Suprapubic skin (tissue), 4 donors: ENCODE measurements around the gene PRTG.

ENCODE experiments used
- EP300 ChIP-seq: sonication (generic); formaldehyde crosslinking; IDR thresholded peaks from one replicate; pipeline ENCODE4 v1.6.1; 2017; ENCODE audit warnings: antibody characterized with exemption
- POLR2AphosphoS5 ChIP-seq, 3 donors: sonication (generic); formaldehyde crosslinking; IDR thresholded peaks; one replicate each; pipeline ENCODE4 v1.6.1; 2017; ENCODE audit warnings: antibody characterized with exemption in 3 of 3
- TF ChIP-seq, protein P1 (sequence below), 2 donors: fragments of 200-600 bp in 1 of 2; fragments of 450-650 bp in 1 of 2; sonication (generic) in 1 of 2; IDR thresholded peaks; one replicate each; pipeline ENCODE4 v1.5.1; 2016 to 2019; ENCODE audit warnings: antibody characterized with exemption in 2 of 2, mild to moderate bottlenecking in 1 of 2, moderate library complexity in 1 of 2

DNA sequence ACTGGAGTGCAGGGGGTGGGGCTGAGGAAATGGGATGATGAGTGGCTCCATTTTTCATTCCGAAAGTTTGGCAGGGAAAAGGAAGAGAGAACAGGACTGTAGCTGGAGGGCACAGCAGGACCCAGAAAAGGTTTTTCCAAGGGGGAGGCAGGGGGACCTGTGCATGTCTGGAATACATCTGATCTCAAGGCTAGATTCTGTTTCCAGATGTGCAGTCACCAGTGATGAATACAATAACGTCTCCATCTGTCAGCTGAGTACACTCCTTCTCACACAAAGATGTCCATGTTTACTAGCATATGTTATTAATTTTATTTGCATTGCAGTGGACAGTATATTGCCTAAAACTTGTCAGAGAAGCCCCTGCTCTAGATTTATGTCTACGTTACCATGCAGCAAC is 39.9 kb upstream of the PRTG start:
- TF ChIP-seq POLR2AphosphoS5 (IDR thresholded peaks at IDR 0.05), result no peak
- no peak for TF ChIP-seq EP300
- TF ChIP-seq, protein P1, sequence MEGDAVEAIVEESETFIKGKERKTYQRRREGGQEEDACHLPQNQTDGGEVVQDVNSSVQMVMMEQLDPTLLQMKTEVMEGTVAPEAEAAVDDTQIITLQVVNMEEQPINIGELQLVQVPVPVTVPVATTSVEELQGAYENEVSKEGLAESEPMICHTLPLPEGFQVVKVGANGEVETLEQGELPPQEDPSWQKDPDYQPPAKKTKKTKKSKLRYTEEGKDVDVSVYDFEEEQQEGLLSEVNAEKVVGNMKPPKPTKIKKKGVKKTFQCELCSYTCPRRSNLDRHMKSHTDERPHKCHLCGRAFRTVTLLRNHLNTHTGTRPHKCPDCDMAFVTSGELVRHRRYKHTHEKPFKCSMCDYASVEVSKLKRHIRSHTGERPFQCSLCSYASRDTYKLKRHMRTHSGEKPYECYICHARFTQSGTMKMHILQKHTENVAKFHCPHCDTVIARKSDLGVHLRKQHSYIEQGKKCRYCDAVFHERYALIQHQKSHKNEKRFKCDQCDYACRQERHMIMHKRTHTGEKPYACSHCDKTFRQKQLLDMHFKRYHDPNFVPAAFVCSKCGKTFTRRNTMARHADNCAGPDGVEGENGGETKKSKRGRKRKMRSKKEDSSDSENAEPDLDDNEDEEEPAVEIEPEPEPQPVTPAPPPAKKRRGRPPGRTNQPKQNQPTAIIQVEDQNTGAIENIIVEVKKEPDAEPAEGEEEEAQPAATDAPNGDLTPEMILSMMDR (IDR thresholded peaks at IDR 0.05), result no peak
